ENCODE results near the gene EIPR1.

The EIPR1 gene

GRCh38 chr2:3322311-3322970, 55.2 kb downstream of the EIPR1 start:
- no peak for DNase-seq

DNA sequence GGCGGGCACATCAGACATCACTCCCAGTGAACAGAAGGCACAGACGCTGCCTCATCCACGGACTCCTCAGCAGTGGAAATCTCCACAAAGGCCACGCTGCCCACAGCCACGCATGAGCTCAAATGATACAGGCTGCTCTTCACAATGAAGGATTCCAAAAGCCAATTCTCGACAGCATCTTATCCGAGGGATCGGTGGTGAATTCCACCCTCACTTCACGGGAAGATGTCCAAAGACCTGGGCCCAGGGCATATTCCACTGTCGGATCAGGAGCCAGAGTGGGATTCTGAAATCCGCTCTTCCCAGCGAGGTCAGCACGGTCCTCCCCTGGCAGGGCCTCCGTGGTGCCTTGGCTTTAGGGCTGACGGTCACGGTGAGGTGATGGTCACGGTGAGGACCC, 55.8 kb downstream of the EIPR1 start:
- DNase-seq = no peak

GRCh38 chr2:3320910-3321605, 56.6 kb downstream of the EIPR1 start:
- DNase-seq = no peak

DNA sequence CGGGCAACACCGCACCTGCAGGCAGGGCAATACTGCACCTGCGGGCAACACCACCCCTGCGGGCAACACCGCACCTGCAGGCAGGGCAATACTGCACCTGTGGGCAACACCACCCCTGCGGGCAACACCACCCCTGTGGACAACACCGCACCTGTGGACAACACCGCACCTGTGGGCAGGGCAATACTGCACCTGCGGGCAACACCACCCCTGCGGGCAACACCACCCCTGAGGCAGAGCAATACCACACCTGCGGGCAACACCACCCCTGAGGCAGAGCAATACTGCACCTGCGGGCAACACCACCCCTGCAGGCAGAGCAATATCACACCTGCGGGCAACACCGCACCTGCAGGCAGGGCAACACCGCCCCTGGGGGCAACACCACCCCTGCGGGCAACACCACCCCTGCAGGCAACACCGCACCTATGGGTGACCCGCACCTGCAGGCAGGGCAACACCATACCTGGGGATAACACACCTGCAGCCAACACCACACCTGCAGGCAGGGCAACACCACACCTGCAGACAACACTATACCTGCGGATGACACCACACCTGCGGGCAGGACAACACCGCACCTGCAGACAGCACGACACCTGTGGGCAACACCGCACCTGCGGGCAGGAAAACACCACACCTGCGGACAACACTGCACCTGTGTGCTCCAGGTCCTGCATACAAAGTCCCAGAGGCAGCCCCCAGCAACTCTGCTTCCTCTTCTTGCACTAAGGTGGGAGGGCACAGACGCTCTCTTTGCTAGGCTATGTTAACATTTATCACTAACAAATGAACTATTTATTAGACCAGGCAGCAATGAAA, 57.7 kb downstream of the EIPR1 start:
- no peak for DNase-seq

GRCh38 chr2:3319134-3319533, 58.5 kb downstream of the EIPR1 start:
- DNase-seq = no peak

GRCh38 chr2:3317871-3318590, 59.6 kb downstream of the EIPR1 start:
- DNase-seq = no peak

- DNase-seq = no peak
Observed at GRCh38 chr2:3317277-3317685, 60.3 kb downstream of the EIPR1 start.

GRCh38 chr2:3316456-3317276, 61.0 kb downstream of the EIPR1 start:
- DNase-seq = no peak

- DNase-seq = no peak
Observed at GRCh38 chr2:3314626-3315025, 63.0 kb downstream of the EIPR1 start.

DNA sequence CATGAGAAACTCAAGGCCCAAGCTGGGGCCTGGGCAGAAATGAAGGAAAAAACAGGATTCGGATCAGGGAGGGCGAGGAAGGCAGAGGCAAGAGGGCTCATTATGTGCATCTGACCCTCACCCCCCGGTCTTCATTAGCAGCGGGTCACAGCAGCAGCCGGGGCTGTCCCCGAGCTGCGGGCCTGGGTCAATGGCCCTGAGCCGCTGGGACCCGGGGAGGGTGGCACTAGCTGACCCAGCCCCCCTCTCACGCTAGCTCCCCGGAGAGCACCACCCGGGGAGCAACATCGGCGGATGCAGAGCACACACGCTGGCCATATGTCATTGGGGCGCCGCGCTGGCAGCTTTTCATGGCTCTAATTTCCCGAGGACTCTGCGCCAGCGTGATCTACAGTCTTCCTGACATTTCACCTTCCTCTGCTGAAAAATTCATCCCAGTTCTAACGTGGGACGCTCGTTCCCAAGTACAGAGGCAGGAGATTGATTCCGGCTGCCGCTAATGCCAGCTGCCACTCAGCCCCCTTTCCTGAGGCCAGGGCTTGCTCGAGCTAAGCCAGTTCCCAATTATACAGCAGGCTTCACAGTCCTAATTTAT, 63.7 kb downstream of the EIPR1 start:
- no peak for DNase-seq

DNA sequence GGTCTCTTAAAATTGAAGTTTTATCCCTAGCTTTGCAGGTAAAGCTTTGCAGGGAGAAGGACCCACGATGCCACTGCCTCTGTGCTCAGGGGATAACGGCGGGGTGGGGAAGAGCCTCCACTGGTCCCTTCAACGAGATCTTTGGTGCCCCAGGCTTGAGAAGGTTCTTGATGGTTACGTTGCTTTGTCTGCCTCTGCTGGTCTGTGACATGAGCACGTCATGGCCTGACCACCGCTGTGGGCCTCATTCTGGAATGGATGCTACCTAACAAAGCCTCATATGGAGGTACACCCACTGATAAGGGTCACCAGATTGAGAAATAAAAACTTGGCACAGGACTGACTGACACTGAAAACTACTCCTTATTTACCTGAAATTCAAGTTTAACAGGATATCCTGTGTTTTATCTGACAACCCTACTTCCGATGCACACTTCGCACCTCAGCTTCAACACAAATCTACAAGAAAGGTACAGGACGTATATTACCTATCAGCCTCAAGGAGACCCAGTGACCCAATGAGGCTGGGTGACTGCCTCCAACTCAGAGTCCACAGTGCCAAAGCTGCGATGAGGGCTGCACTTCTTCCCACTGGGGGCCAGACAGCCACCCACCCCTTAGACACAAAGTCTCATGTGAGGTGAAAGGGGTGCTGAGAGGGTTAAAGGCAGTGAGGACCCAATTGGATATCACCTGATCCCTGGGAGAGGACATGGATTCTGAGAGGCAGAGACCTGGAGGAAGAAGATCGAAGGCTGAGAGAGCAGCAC, 64.9 kb downstream of the EIPR1 start:
- no peak for DNase-seq

DNA sequence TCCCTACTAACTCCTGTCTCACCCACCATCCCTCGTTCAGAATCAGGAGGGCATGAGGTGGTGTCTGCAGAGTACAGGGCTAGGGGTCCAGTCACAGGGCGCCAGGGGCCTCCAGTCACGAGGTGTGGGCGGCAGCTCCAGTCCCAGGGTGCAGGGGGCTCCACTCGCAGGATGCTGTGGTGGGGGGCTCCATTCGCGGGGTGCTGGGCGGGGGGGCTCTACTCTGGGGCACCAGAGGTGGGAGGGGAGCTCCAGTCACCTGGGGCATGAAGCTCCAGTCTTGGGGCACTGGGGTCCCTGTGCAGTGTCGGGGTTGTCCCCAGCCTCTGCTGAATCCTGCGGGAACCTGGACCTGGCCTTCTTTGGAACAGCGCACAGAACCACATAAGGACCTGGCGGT, 66.0 kb downstream of the EIPR1 start:
- DNase-seq = no peak

DNA sequence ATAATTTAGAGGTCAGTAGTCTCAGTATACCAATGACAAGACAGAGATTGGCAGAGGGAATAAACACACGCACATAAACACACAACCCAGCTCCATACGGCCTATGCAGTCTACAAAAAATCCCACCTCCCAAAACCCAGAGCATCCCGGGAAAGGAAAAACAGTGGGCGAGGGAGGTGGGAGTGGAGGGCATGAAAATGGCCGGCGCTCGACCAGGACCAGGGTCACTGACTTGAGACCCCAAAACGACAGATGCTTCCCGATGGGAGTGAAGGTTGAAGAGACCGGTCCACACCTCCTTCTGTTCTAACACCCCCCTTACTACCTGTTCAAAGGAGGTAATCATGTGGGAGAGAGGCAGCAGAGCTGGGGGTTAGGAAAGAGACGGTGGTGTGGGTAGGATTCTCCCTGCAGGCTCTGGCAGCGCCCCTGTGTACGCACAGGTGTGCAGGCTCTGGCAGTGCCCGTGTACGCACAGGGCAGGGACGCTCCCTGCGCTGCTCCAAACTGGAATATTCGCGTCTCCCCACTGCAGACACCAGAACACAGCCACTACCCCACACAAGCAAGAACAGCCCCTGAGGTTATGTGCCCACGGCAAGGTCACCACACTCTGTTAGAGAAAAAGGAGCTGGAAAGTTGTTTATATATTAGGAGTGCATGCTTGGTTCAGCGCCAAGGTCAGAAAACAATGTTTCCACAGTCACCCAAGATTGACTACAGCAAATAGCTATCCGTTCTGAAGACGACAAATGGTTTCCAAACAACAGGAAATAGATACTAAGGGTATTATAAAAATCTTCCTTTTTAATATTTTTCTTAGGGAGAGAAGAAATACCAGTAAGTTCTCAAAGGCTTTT, 67.9 kb downstream of the EIPR1 start:
- no peak for DNase-seq

DNA sequence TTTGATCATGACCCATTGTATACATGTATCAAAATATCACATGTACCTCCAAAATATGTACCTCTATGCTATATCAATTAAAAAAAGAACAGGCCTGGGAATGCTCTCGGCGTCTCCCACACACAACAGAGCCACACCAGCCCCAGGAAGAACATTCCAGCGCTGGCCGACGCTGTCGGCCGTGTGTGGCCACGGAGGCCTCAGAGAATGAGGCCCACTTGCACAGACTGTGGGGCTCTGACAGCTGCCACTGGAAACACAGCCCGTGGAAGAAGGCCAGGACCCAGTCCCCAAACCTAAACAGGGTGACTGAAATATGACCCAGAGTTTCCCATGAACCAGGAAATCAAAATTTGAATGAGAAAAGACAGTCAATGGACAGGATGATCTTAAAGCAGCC, 69.7 kb downstream of the EIPR1 start:
- no peak for DNase-seq

GRCh38 chr2:3307236-3307635, 70.4 kb downstream of the EIPR1 start:
- no peak for DNase-seq

GRCh38 chr2:3305952-3306351, 71.7 kb downstream of the EIPR1 start:
- DNase-seq = no peak

GRCh38 chr2:3305431-3305830, 72.2 kb downstream of the EIPR1 start:
- no peak for DNase-seq

- peak; percentile 79 for DNase-seq
Observed at GRCh38 chr2:3303583-3304406, 73.8 kb downstream of the EIPR1 start.
